GM12891 (cell line): ENCODE results near the gene NUP93.

Experiments used
- POLR2A ChIP-seq: IDR thresholded peaks from 2 replicates; pipeline ENCODE4 v1.6.1; 2011; ENCODE audit warnings: low read depth, low read length, control low read depth
- POLR2AphosphoS5 ChIP-seq: IDR thresholded peaks from 2 replicates; pipeline ENCODE4 v1.6.1; 2011; ENCODE audit warnings: low read depth, low read length, control low read depth
- POU2F2 ChIP-seq: IDR thresholded peaks from 2 replicates; pipeline ENCODE4 v1.6.1; 2011; ENCODE audit warnings: low read depth, mild to moderate bottlenecking, control low read depth, low read length, moderate library complexity
- TAF1 ChIP-seq: IDR thresholded peaks from 2 replicates; pipeline ENCODE4 v1.6.1; 2011; ENCODE audit warnings: low read depth, low read length, control low read depth

DNA sequence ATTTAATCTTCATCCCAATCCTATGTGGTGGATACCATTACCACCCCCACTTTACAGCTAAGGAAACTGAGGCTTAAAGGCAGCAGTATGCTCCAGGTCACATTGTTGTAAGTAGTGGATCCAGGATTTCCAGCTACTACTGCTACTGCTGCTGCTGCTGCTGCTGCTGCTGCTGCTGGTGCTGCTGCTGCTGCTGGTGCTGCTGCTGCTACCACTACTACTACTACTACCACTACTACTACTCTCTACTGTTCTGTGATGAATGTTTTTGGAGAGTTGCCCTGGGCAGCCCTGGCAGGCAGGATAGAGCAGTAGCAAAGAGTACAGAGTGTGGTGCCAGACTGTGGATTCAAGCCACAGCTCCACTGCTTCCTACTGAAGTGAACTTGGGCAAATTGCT is 85.8 kb downstream of the NUP93 start:
- TF ChIP-seq POLR2A (no peak), TAF1 (no peak), POU2F2 (no peak), POLR2AphosphoS5 (no peak)
